Measurements from ENCODE around the gene IGBP1.

The IGBP1 gene

DNA sequence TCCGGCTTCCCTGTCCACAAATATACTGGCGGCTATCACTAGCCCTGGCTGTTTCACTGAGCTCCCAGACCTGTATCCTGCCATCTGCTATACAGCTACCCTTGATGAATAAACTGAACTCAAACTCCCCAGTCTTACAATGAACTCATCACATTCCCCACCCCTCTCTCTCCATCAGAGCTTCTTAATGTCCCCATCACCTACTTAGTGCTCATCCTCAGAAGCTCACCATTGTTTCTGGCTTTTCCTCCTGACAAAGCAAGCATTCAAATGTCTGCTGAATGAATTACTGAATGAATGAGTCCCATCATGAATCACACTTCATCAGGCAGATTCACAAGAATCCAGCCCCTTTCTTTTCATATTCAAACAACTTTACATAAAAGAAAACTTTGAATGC lies 38.4 kb downstream of the IGBP1 start:
- TF ChIP-seq CTCF (IDR thresholded peaks at IDR 0.05): no peak
- H3K4me3 Mint-ChIP-seq: no peak overlapping the region
- H3K9me3 Mint-ChIP-seq: peaks cover 60% of the 10 kb centered on the region
- H3K27me3 Mint-ChIP-seq (ENCODE audit: low read depth, poor library complexity): no peaks in the 10 kb centered on the region
- peaks cover 27% of the 10 kb centered on the region for H3K4me1 Mint-ChIP-seq
- no peak for DNase-seq
- H3K27ac Mint-ChIP-seq: no peak overlapping the region
- no peaks in the 10 kb centered on the region for H3K36me3 Mint-ChIP-seq (ENCODE audit: low read depth)

DNA sequence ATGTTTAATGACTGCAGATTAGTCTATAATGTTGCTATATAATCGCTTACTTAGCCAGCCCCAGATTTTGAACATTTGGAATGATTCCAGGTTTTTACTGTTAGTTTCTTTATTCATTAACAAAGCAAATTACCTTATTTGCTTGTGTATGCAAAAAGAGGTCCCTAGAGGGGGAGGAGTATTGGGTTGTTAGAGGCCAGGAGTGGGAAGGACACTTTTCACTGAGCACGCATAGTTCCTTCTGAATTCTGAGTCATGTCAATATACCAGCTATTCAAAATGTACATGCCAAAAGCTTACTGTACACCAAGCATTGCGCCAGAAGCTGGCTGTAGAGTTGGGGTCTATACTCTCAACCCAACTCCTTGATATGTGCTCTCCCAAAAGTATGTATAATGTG lies 39.0 kb downstream of the IGBP1 start:
- Mint-ChIP-seq H3K4me1 (peaks cover 23% of the 10 kb centered on the region), H3K4me3 (no peak overlapping the region), H3K9me3 (peaks cover 61% of the 10 kb centered on the region), H3K27ac (no peak overlapping the region), H3K36me3 (ENCODE audit: low read depth) (no peaks in the 10 kb centered on the region), H3K27me3 (ENCODE audit: low read depth, poor library complexity) (no peaks in the 10 kb centered on the region)
- DNase-seq: no peak
- TF ChIP-seq CTCF (IDR thresholded peaks at IDR 0.05): no peak

- no peaks in the 10 kb centered on the region for H3K36me3 Mint-ChIP-seq (ENCODE audit: low read depth)
- peaks cover 16% of the 10 kb centered on the region for H3K4me1 Mint-ChIP-seq
- TF ChIP-seq CTCF (IDR thresholded peaks at IDR 0.05): no peak
- H3K27ac Mint-ChIP-seq: no peak overlapping the region
- H3K27me3 Mint-ChIP-seq (ENCODE audit: low read depth, poor library complexity): no peaks in the 10 kb centered on the region
- H3K4me3 Mint-ChIP-seq: no peak overlapping the region
- no peak for DNase-seq
- H3K9me3 Mint-ChIP-seq: peaks cover 62% of the 10 kb centered on the region
Measured at GRCh38 chrX:70172964-70173363, 39.7 kb downstream of the IGBP1 start.

GRCh38 chrX:70174754-70175153 lies 41.5 kb downstream of the IGBP1 start:
- peaks cover 5% of the 10 kb centered on the region for H3K4me1 Mint-ChIP-seq
- H3K4me3 Mint-ChIP-seq: no peak overlapping the region
- DNase-seq: no peak
- H3K27ac Mint-ChIP-seq: no peak overlapping the region
- H3K27me3 Mint-ChIP-seq (ENCODE audit: low read depth, poor library complexity): no peaks in the 10 kb centered on the region
- H3K9me3 Mint-ChIP-seq: peaks cover 59% of the 10 kb centered on the region
- H3K36me3 Mint-ChIP-seq (ENCODE audit: low read depth): no peaks in the 10 kb centered on the region
- TF ChIP-seq CTCF (IDR thresholded peaks at IDR 0.05): no peak

DNA sequence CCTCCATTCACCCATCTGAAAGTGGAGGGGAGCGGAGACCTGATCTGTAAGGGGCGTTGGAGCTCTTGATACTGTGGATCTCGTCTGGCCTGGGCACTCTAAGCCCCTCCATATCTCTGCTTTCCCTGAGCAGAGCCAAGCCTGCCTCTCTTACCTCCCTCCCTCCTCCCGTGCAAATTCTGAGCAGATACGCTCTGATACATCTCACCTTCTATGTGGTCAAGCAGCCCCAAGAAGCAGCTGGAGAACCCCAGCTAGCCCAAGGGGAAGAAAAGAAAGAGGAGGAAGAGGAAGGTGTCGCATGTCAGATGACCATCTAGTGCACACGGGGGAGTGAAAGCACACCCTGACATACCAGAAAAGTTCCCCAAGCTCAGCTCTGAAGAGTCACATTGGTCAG lies 42.1 kb downstream of the IGBP1 start:
- no peaks in the 10 kb centered on the region for H3K27me3 Mint-ChIP-seq (ENCODE audit: low read depth, poor library complexity)
- no peak for DNase-seq
- H3K4me1 Mint-ChIP-seq: peaks cover 5% of the 10 kb centered on the region
- TF ChIP-seq CTCF (IDR thresholded peaks at IDR 0.05): no peak
- H3K27ac Mint-ChIP-seq: no peak overlapping the region
- H3K4me3 Mint-ChIP-seq: no peak overlapping the region
- H3K9me3 Mint-ChIP-seq: peaks cover 55% of the 10 kb centered on the region
- H3K36me3 Mint-ChIP-seq (ENCODE audit: low read depth): no peaks in the 10 kb centered on the region

DNA sequence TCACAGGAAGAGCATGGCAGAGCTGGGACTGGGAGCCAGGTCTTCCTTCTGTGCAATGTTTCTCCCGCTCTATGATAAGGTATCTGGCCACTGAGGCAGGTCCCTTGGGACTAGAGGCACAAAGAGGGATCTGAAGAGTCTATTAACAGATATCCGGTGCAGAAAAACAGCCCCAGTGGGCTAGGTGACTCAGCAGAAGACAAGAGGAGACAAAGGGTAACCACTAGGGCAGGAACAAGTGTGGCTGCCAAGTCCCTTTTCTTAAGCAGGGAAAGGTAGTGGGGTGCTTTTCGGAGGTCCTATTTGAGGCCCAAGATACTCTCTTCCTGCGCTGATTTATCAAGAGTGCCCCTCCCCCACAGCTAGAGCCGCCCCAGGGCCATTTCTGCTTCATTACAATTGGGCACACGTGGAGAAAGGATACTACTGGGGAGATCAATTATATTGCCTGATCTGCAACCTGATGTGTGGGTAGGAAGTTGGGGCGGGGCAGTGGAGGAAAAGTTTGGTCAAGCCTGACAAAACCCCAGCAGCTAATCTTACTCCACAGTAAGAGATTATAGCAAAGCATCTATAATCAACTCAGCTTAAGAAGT lies 43.8 kb downstream of the IGBP1 start, which contains the start of gene DGAT2L6:
Gene DGAT2L6, plus strand, starts transcription at position 546 of the 596 bp plus-strand sequence. CDS start 100 bp downstream, outside the sequence.
- H3K9me3 Mint-ChIP-seq: peaks cover 55% of the 10 kb centered on the region
- H3K27ac Mint-ChIP-seq: no peak within 1 kb of the TSS
- no peak for DNase-seq
- H3K36me3 Mint-ChIP-seq (ENCODE audit: low read depth): no peaks in the 10 kb centered on the region
- H3K4me3 Mint-ChIP-seq: no peak within 1 kb of the TSS
- H3K4me1 Mint-ChIP-seq: peaks cover 5% of the 10 kb centered on the region
- no peak for TF ChIP-seq CTCF (IDR thresholded peaks at IDR 0.05)
- H3K27me3 Mint-ChIP-seq (ENCODE audit: low read depth, poor library complexity): peaks cover 2% of the 10 kb centered on the region
